Mesenteric fat pad (tissue), 1 donor: ENCODE data around the gene MTRR. TPM values are rescaled to one million over a fixed set of nuclear protein-coding genes. Genes with fewer than 3 reads are reported as not detected.

ENCODE experiments used
- DNase-seq: peaks from one replicate; pipeline ENCODE4 v3.0.0-alpha.2; 2020; ENCODE audit warnings: low spot score
- long read RNA-seq: library from polyadenylated mRNA; unstranded; transcript quantifications from one replicate; pipeline ENCODE4 v2.0.0, GENCODE V29; 2020
- total RNA-seq: library from RNA; stranded (reverse); fragmentation: NEBNext Ultra II Directional; extraction: Animal tissue kit (Norgen Biotek cat#: 25700); gene quantifications from one replicate; pipeline ENCODE4 v1.2.1, GENCODE V29; 2021
- donor health status: DM: yes; HTN: yes; CAD: no.

Gene MTRR
- total RNA-seq, result 52.4 TPM
- long read RNA-seq, partial matches to known transcripts, result 9 of 25 reads
- long read RNA-seq, other reads (novel, unspliced or antisense), result 12 of 25 reads

DNA sequence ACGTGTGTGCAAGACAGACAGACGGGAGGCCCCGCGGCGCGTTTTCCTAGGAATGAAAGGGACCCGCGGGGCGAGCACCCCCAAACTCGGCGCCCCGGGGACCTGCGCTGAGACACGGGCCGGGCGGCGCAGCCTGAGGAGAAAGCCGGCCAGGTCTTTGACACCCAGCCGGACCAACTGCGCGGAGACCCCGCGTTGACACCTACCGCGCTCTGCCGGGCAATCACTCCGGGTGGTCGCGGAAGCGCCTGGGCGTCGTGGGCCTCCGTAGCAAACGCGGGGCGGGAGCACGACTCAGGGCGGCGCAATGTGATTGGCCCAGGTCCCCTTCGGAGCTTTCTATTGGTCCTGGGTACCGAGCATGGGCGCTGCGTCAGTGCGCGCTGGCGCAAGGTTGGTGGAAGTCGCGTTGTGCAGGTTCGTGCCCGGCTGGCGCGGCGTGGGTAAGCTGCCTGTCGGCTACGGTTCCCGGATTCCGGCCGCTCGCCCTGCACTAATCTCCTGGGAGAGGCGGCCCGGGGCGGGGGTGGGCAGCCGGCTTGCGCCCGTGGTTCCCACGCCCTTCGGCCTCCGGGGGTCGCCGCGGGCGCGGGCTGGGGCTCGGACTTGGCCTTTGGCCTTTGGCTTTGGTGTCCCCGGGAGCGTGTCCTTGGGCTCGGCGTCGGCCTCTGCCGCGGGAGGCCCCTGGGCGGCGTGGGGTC, at the start of gene MTRR, which contains the start of gene FASTKD3:
Gene MTRR (plus strand): TSS at position 376 of the 701 bp plus-strand sequence. CDS start 1,647 bp downstream, outside the sequence.
Gene FASTKD3 (minus strand): TSS at position 259 of the 701 bp plus-strand sequence. CDS start 948 bp downstream, outside the sequence.
- peak; percentile 96 for DNase-seq

DNA sequence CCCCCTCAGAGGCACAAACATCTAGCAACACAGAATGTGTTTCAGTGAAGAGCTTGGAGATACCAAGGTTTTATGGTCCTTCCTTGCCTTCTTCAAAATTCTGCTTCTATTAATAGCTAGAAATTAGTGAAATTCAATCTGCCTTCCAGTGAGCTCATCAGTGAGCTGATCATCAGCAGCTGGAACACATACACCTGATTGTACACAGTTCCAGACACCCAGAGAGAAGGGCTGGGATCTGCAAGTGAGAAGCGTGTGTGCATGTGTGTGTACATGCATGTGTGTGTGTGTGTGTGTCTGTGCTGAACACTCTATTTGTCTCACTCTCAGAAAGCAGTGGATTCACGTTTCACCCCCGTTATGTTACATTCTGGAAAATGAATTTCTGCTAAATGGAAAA, 46.5 kb upstream of the MTRR start:
- no peak for DNase-seq

DNA sequence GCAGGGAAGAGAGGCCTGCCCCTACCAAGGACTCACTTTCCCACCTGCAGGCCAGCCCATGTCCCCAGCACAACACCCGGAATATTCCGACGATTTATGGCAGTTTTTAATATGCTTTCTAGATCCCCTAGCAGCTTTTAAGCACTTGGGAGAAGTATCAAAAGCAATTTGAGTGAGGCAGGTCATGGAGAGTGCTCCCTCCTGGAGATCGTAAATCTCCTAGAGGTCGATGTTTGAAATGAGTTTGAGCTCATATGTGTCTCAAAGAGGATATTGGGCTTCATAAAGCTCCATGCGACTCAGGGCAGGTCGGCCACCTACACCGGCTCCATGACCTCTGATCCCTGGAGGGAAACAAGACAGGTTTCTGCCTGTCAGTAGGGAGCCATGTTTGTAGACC, 45.4 kb upstream of the MTRR start:
- no peak for DNase-seq

DNA sequence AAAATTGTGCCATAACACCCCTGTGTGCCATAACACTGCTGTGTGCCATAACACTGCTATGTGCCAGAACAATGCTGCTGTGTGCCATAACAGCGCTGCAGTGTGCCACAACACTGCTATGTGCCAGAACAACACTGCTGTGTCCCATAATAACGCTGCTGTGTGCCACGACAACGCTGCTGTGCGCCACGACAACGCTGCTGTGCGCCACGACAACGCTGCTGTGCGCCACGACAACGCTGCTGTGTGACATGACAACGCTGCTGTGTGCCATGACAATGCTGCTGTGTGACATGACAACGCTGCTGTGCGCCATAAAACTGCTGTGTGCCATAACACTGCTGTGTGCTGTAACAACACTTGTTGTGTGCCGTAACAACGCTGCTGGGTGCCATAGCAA, 44.0 kb upstream of the MTRR start:
- no peak for DNase-seq

DNA sequence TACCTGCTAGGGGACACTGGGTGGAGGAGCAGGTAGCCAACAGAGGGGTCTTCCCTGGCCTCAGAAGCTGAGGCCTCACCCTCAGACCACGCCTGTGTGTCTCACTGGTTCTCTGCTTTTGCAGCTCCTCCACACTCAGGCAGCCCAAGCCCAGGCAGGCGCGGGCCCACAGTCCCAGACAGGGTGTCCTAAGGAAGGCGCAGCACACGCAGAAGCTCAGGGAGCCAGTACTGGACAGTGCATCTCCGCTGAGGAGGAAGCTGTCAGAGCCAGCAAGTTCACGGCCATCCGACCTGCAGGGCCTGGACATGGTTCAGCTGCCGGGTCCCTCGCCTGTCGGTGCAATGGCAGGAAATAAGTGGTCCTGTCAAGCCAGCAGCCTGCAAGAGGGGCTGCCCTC, 43.3 kb upstream of the MTRR start:
- DNase-seq, result no peak

DNA sequence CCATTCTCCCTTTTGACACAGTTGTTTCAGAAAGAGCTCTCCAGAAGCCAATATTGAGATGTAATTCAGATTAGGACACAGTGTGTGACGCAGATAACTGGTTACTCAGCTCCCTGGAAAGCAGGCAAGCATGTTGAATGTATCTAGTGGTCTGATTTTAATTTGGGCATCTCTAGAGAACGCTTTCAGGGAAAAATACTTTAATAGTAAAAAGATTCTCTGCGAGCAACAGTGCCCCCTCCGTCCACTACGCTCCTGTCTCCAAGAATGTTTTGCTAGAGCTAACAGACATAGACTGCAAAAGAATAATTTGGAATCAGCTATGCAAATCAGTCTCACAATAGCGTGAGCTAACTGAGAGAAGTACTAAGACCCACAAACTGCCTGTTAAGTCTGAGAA, 41.3 kb upstream of the MTRR start:
- DNase-seq, result no peak

DNA sequence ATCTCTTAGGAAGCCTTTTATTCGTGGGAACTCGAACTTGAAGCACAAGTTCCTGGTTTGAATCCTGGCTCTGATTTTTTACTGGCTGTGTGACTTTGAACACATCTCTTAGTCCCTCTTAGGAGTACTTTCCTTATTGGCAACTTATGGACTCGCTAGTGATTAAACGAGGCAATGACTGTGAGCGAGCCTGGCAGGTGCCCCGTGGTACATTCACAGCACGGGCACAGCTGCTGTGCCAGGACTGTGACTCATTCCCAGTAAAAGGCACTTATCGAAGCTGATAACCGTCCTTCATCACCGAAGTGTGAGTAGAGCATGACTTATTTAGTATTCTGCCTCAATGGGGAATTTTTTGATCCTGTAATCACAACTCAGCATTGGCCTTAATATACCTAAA, 40.7 kb upstream of the MTRR start:
- no peak for DNase-seq

DNA sequence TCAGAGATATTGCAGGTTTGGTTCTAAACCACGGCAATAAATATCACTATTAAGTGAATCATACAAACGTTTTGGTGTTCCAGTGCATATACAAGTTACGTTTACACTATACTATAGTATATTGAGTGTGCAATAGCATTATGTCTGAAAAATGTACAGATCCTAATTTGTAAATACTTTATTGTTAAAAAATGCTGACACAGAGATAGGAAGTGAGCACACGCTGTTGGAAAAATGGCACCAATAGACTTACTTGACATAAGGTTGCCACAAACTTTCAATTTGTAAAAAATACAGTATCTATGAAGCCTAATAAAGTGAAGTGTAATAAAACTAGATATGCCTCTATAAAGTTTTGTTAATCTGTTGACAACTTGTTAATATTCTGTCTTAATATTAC, 34.0 kb upstream of the MTRR start:
- no peak for DNase-seq

DNA sequence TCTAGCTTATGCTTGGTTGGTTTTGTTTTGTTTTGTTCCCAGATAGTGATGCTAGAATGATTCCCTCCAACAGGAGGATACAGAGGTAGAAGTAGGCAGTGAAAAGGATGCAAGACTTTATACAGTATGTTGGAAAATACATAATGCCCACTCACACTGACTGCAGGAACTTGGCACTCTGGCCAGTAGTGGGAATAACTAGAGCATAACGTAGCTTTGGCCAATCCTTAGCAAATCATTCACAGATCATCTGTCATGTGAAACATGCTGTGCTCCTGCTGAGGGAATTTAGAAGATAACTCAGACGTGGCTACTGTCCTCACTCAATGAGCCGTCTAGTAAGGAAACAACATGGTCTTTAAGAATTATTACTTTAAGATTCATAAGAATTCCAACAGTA, 31.5 kb upstream of the MTRR start:
- no peak for DNase-seq

DNA sequence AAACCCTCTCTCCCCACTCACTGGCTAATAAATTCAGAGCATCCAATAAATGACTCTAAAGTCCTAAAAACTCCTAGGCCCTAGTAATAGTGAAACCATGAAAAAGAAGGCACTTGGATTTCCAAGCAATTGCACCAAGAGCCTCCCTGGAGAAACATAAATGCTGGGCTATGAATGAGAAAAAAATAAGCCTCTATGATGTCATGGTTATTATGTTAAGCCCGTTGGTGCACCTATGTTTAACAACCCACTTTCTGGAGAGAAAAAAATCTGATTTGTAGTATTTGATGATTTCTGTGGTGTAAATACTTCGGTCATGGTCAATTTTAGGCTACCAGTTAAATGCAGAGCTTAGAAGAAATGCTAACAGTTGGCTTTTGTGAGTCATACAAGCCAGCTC, 26.4 kb upstream of the MTRR start:
- no peak for DNase-seq

DNA sequence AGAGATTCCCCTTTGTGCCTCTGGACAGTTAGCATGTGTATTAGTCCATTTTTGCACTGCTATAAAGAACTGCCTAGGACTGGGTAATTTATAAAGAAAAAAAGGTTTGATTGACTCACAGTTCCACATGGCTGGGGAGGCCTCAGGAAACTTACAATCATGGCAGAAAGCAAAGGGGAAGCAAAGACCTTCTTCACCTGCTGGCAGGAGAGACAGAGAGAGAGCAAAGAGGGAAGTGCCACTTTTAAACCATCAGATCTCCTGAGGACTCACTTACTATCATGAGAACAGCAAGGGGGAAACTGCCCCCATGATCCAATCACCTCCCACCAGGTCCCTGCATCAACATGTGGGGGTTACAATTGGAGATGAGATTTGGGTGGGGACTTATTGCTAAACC, 24.0 kb upstream of the MTRR start:
- DNase-seq, result no peak

DNA sequence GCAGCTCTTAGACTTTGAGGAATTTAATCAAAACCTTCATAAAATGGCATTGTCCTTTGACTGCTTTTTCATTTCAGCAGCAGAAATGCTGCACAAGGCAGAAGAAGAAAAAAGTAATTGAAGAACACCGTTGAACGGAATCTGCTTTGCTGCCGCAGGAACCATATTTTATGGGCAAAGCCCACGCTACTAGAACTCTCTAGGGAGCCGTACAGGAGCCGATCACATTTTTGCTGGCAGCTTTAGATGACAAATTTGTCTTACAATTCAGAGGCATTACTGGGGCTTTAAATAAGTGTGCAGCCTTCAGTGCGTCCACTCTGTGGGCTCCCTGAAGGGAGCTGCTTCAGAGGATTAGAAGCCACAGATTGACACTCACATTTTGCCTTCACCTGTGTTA, 23.4 kb upstream of the MTRR start:
- no peak for DNase-seq

DNA sequence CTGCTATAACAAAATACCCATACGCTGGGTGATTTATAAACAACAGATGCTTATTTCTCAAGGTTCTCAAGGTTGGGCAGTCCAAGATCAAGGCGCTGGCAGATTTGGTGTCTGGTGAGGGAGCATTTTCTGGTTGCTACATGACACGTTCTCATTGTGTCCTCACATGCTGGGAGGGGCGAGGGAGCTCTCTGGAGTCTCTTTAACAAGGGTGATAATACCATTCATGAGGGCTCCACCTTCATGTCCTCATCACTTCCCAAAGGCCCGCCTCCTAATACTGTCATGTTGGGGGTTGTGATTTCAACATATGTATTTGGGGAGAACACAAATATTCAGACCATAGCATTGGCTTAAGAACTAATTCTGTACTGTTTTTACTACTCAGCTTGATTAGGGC, 22.6 kb upstream of the MTRR start:
- no peak for DNase-seq

DNA sequence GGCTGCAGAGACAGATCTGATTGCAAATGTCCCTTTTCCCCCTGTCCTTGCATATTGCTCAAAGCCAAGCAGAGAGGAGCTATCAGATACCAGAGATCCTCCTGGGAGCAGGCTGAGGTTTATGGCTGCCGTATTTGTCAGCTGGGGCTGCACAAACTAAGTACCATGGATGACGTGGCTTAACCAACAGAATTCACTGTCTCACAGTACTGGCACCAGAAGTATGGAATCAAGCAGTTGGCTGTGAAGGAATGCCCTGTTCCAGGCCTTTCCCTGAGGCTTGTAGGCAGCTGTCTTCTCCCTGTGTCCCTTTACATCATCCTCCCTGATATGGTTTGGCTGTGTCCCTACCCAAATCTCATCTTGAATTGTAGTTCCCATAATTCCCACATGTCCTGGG, 20.7 kb upstream of the MTRR start:
- no peak for DNase-seq

DNA sequence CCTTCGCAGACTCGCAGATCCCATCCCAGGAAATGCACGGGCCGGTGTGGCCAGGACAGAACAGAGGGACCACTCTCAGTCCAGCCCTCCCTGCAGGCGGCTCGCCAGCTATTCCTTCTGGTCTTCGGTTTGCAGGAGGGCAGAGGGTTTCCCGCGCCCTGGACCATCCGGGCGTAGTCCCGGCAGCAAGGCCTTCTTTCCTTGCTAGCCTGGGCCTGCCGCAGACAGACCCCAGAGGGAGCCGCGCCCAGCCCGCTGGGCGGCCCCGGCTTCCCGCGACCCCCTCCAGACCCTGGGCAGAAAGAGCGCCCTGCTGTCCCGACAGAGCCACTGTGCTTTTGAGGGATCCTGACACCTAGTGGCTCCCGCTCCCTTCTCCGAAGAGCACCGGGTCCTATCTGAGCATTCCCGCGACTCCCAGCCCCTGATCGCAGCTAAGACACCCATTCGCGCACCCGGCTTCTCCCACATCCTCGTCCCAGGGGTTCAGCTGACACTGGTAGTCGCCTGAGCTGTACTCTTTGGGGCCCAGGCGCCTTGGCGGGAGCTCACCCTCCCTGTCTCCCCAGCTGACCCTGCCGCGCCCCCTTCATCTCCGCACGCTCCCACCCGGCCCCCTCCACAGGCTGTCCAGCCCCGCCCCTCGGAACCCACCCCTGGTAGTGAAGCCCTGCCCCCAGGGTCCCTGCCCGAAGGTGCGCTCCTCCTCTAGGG, 19.1 kb upstream of the MTRR start:
- DNase-seq, result no peak

DNA sequence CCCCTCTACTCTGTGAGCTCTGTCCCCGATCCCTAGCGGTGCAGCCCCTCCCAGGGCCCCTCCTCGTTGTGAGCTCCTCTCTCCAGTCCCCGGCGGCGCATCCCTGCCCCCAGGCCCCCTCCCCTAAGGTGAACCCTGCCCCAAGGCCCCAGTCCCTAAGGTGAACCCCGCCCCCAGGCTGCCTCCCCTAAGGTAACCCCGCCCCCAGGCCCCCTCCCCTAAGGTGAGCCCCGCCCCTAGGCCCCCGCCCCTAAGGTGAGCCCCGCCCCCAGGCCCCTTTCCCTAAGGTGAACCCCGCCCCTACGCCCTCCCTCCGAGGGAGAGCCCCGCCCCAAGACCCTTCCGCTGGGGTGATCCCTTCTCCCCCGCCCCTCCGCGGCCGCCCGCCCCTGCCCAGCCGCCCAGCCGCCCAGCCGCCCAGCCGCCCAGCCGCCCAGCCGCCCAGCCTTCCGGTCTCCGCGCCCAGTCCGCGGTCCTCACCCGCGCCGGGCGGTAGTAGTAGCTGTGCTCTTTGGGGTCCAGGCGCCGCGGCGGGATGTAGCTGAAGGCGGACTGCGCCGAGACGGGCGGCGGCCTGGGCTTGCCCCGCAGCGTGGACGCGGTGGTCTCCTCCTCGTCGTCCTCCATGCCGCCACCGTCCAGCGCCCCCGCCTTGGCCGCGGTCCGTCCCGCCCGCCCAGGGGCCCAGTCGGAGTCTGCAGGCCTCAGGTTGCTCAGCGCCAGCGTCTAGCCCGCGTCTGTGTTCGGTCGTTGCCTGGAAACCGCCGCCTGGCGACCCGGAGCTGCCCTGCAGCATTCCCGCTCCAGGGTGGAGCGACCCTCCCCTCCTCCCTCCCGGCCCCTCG, 18.3 kb upstream of the MTRR start, which contains the start of gene CFAP90:
Gene CFAP90 (minus strand): TSS at position 739 of the 845 bp plus-strand sequence. CDS start 112 bp downstream, at position 627.
- no peak for DNase-seq

DNA sequence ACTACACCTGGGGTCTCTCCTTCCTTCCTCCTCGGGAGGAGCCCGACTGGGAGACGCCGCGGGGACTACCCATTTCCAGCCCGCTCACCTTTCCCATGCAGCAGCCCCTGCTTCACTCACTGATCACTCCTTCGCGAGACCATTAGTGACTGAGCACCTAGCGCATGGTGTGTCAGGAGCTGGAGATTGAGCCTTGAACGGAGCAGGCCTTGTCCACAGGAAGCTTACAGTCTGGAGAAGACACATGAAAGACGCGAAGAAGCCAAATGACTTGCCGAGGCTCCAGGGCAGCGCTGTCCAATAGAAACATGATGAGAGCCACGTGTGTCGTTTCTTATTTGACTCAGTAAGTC, 17.7 kb upstream of the MTRR start:
- no peak for DNase-seq

DNA sequence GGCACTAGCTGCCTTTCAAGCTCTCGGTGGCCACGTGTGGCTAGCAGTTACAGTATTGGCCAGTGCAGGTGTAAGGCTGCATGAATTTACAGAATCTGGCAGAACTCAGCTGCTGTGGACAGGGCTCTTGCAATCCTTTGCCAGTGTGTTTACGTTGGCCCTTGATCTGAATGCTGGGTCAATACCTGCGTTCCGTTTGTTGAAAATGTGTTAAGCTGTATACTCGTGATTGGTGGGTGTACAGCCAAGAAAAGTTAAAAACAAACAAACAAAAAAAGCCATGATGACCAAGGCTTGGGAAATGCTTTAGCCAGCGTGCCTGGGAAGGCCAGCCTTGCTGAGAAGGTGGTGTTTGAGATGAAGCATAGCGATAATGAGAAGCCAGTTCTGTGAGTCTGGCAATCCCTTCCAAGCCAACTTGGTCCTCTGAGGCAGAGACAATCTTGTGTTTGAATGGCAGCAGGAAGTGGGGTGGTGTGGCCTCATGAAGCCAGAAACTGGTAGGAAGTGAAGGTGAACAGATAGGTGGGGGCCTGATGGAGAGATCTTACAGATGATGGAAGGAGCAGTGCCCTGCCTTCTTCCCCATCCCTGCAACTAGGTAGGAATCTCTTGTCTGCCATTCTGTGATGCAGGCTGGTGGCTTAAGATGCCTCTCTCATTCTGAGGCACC, 17.2 kb upstream of the MTRR start:
- no peak for DNase-seq

DNA sequence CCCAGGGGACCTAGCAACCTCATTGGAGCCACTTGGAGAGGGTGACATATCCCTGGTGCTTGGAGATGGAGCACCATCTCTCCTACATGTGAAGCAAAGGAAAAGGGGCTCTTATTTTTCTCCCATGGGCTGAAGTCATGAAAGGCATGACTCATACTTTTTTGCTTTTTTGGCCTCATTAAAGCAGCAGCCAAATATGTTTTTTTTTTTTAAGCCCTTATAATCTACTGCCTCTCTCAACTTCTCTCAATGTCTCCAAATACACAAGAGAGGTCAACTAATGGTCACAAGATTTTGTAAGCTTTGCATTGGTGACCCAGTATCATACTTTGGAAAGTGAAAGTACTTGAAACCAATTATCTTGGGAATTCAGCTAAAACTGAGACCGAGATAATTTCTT, 16.4 kb upstream of the MTRR start:
- DNase-seq, result no peak

DNA sequence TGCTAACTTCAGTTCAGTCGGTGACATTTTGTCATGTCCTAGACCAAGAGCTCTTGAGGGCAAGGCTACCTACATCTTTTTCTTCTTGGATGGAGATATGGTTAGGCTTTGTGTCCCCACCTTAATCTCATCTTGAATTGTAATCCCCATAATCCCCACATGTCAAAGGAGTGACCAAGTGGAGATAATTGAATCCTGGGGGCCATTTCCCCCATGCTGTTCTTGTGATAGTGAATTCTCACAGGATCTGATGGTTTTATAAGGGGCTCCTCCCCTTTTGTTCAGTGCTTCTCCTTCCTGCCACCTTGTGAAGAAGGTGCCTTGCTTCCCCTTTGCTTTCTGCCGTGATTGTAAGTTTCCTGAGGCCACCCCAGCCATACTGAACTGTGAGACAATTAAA, 16.0 kb upstream of the MTRR start:
- no peak for DNase-seq

DNA sequence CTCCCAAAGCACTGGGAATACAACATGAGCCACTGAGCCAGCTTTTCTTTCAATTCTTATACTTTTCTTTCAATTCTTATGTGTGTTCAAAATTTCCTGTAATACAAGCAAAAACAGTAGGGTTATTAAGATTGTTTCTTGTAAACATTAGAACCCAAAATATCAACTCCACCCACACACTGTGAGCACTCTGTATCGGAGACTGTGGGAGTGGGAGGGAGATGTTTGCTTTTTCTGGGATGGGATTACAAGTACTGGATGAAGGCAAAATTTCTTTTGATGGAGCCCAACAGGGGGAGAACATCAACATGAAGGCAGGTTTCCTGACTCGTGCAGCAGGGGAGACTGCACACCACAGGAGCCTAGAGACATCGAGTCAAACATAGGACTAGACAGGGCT, 13.3 kb upstream of the MTRR start:
- DNase-seq, result no peak
